ENCODE measurements around the gene ITK. TPM values are rescaled to one million over a fixed set of nuclear protein-coding genes. Genes with fewer than 3 reads are reported as not detected.
A peak's percentile ranks its signal among the peaks of the same experiment; 100 is the strongest.

The ITK gene
- total RNA-seq, 1 donor from 2014 or later, result 0.18 TPM

DNA sequence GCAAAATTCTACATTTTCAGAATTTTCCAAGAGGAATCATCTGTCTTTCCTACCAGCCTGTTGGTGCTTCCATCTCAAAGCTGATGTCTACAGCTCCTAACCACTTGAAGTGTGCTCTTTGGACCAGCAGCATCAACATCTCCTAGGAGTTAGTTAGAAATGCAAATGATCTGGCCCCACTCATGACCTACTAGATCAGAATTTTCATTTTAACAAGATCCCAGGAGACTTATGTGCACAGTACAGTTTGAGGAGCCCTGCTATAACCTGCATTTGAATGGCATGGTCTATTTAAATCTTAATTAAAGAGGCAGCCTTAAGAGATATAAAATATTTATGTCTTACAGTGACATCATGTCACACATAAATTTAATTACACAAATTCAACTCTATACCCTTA is 33.8 kb downstream of the ITK start:
- CTCF ChIA-PET, result interaction anchor here (0.7 to 3.5 kb wide), 2 partner anchors 9 to 39 kb away, joined by 3 to 13 read pairs; no protein-coding TSS in a partner anchor
- Mint-ChIP-seq H3K36me3 (ENCODE audit: low read depth) (no peaks in the 10 kb centered on the region), H3K4me1 (peaks cover 50% of the 10 kb centered on the region), H3K27ac (peak overlapping the region; percentile 85), H3K9me3 (no peaks in the 10 kb centered on the region), H3K4me3 (peak overlapping the region; percentile 35), H3K27me3 (no peaks in the 10 kb centered on the region)
- POLR2A ChIA-PET, result interaction anchor here (1.3 kb wide), 1 partner anchor 72 kb away, joined by 3 read pairs; the partner anchor contains the start of gene MED7
- intact Hi-C loops (cut with micrococcal nuclease), result no loop called here
- DNase-seq (no peak), ATAC-seq (ENCODE audit: low read depth) (peak; percentile 75)
- TF ChIP-seq, protein P1, sequence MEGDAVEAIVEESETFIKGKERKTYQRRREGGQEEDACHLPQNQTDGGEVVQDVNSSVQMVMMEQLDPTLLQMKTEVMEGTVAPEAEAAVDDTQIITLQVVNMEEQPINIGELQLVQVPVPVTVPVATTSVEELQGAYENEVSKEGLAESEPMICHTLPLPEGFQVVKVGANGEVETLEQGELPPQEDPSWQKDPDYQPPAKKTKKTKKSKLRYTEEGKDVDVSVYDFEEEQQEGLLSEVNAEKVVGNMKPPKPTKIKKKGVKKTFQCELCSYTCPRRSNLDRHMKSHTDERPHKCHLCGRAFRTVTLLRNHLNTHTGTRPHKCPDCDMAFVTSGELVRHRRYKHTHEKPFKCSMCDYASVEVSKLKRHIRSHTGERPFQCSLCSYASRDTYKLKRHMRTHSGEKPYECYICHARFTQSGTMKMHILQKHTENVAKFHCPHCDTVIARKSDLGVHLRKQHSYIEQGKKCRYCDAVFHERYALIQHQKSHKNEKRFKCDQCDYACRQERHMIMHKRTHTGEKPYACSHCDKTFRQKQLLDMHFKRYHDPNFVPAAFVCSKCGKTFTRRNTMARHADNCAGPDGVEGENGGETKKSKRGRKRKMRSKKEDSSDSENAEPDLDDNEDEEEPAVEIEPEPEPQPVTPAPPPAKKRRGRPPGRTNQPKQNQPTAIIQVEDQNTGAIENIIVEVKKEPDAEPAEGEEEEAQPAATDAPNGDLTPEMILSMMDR (IDR thresholded peaks at IDR 0.05), result no peak

DNA sequence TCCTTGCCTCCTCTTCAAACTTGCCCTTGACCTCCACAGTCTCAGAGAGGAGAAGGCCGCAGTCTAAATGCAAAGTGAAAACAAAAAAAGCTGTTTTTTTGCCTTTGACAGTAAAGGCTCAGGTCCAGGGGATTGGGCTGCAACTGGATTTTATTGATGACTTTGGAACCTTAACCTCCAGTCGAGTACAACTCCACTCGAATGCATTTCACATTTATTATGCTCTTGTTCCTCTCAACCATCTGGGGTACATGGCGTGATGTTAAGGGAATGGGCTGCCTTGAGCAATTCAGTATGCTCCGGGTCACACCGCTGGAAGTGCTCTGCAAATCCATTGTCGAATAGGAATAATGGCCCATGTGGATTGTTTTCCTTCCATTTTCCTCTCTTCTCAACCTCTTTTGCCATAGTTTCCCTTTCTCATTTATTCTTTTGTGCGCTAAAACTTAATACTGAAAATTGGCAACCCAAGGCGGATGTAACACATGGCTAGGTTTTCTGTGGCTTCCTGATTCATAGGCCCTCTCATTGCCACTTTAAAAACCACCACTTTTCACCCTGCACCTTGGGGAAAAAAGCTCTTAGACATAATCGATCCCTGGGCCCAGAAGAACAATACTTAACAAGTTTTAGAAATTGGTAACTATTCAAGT is 34.3 kb downstream of the ITK start:
- no peaks in the 10 kb centered on the region for H3K36me3 Mint-ChIP-seq (ENCODE audit: low read depth)
- TF ChIP-seq, protein P1 (IDR thresholded peaks at IDR 0.05), result no peak
- peak overlapping the region; percentile 85 for H3K27ac Mint-ChIP-seq
- ChIA-PET CTCF (interaction anchor here (0.7 to 3.5 kb wide), 2 partner anchors 10 to 38 kb away, joined by 3 to 13 read pairs; no protein-coding TSS in a partner anchor), POLR2A (interaction anchor here (1.3 to 1.8 kb wide), 2 partner anchors 72 kb away, joined by 3 to 5 read pairs; partner anchors contain the start of gene MED7)
- no peaks in the 10 kb centered on the region for H3K9me3 Mint-ChIP-seq
- intact Hi-C loops (cut with micrococcal nuclease), result loop anchor here (1.0 to 5.0 kb wide), 4 partner anchors 10 to 66 kb away; no protein-coding TSS in a partner anchor
- ATAC-seq (ENCODE audit: low read depth) (peak; percentile 76), DNase-seq (no peak)
- H3K4me1 Mint-ChIP-seq, result peaks cover 50% of the 10 kb centered on the region
- no peaks in the 10 kb centered on the region for H3K27me3 Mint-ChIP-seq
- H3K4me3 Mint-ChIP-seq, result peak overlapping the region; percentile 73

DNA sequence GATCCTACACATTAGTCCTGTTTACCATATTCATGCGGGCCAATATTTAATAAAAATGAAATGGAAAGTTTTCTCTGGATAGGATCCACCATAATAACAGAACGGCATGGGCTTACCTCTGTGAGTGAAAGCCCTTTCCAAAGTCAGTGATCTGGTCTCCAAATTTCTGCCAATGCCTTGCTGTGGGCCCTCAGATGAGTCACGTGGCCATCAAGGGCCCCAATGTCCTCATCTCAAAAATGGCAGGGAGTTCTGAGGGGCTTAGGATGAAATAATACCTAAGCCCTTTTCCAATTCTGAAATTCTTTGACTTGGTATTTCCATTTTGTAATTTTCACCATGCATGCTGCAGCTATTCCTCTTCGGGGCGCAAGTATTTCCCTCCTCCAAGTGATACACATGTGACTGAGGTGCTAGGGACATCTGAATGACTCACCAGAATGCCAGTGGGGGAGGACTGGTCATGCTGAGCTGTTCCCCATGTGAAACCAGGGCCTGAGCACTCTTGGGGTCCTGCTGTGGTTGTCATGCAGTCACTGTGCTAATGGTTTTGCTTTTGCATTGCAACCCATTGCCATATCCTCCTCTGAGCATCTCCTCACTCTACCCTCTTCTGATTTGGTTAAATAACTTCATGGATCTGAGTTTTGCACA is 35.0 kb downstream of the ITK start:
- ATAC-seq (ENCODE audit: low read depth), result peak; percentile 9

DNA sequence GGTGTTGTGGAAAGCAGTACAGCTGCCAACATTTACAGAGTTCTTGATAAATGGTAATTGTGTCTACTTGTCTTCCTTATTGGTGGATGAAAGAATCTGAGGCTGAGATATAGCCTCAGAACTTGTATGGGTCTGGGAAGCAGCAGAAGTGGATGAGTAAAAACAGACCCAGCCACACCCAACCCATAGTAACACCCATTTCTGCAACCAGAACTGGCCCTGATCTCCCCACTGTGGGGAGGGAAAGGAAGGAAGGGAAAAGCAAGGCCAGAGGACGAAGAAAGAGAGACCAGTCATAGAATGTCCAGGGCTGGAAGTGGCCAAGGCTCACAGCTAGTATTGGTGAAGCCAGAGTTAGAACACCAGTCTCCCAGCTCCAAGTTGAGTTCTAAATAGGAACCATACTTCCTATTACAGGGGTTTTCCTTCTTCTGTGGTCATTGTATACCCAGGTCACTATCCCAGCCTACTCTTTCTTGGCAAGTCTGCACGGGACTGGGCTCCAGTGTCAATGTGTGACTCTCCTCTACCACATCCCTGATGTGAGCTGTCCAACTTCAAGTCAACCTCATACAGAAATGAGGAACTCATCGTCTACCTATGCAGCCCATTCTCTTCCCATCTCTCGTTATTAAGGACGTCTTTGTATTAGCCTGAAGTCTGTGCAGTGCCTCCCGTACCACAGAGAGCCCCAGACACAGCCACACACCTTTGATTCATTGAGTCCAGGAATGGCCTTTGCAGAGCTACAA is 35.9 kb downstream of the ITK start:
- POLR2A ChIA-PET, result interaction anchor here (1.8 kb wide), 1 partner anchor 74 kb away, joined by 5 read pairs; the partner anchor contains the start of gene MED7
- Mint-ChIP-seq H3K4me3 (no peak overlapping the region), H3K9me3 (no peaks in the 10 kb centered on the region), H3K4me1 (peaks cover 49% of the 10 kb centered on the region), H3K27me3 (no peaks in the 10 kb centered on the region), H3K36me3 (ENCODE audit: low read depth) (no peaks in the 10 kb centered on the region), H3K27ac (no peak overlapping the region)
- DNase-seq (no peak), ATAC-seq (ENCODE audit: low read depth) (no peak)
- CTCF ChIA-PET, result interaction anchor here (0.6 to 3.5 kb wide), 2 partner anchors 37 to 109 kb away, joined by 3 to 13 read pairs; no protein-coding TSS in a partner anchor
- intact Hi-C loops (cut with micrococcal nuclease), result loop anchor here (2.0 to 5.0 kb wide), 2 partner anchors 18 to 36 kb away; no protein-coding TSS in a partner anchor
- TF ChIP-seq, protein P1 (IDR thresholded peaks at IDR 0.05), result no peak

More for the DNA sequence above, 35.0 kb downstream of the ITK start:
- peak overlapping the region; percentile 85 for H3K27ac Mint-ChIP-seq
- peak overlapping the region; percentile 73 for H3K4me3 Mint-ChIP-seq
- intact Hi-C loops (cut with micrococcal nuclease), result loop anchor here (1.0 to 5.0 kb wide), 5 partner anchors 10 to 66 kb away; no protein-coding TSS in a partner anchor
- no peaks in the 10 kb centered on the region for H3K36me3 Mint-ChIP-seq (ENCODE audit: low read depth)
- peaks cover 50% of the 10 kb centered on the region for H3K4me1 Mint-ChIP-seq
- TF ChIP-seq, protein P1 (IDR thresholded peaks at IDR 0.05), result no peak
- POLR2A ChIA-PET, result interaction anchor here (1.8 kb wide), 1 partner anchor 73 kb away, joined by 5 read pairs; the partner anchor contains the start of gene MED7
- no peak for DNase-seq
- H3K27me3 Mint-ChIP-seq, result no peaks in the 10 kb centered on the region
- CTCF ChIA-PET, result interaction anchor here (3.5 kb wide), 1 partner anchor 38 kb away, joined by 13 read pairs; no protein-coding TSS in a partner anchor
- H3K9me3 Mint-ChIP-seq, result no peaks in the 10 kb centered on the region
